AG08395 (cell line): ENCODE results near the gene LLGL1.

ENCODE experiments used
- DNase-seq: peaks from one replicate; pipeline ENCODE4 v3.0.0; 2012; ENCODE audit warnings: mixed read lengths, low spot score

LLGL1 gene

DNA sequence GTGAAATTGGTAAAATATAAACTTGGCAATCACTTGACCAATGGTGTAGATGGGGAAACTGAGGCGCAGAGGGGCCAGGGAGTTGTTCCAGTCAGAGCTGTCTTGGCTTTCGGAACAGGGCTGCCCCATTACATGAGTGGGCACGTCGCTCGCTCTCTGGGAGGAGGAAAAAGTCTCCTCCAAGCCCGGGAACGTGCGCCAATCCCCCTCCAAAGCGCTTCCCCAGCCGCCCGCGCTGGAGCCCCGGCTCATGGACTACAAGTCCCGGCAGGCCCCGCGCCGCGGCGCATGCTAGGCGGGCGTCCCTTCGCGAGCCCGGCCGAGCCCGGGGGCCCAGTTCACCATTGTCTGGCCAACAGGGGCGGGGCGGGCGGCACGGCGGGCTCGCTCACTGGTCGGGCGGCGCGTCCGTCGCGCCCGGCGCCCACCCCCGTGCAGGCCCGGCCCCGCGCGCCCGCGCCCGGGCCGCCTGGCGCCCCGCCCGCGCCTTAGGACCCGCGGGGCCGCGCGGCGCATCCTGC is at the start of gene LLGL1:
Gene LLGL1, plus strand, starts transcription at position 515 of the 521 bp plus-strand sequence. CDS start 48 bp downstream, outside the sequence.
- peak; percentile 99 for DNase-seq

DNA sequence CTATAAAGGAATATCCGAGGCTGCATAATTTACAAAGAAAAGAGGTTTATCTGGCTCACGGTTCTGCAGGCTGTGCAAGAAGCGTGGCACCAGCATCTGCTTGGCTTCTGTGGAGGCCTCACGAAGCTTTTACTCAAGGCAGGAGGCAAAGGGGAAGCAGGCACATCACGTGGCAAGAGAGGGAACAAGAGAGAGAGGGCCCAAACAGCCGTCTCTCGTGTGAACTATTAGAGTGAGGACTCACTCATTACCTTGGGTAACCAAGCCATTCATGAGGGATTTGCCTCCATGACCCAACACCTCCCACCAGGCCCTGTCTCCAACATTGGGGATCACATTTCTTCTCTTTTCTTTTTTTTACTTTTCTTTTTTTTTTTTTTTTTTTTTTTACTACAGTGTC is 49.3 kb upstream of the LLGL1 start:
- DNase-seq: no peak

DNA sequence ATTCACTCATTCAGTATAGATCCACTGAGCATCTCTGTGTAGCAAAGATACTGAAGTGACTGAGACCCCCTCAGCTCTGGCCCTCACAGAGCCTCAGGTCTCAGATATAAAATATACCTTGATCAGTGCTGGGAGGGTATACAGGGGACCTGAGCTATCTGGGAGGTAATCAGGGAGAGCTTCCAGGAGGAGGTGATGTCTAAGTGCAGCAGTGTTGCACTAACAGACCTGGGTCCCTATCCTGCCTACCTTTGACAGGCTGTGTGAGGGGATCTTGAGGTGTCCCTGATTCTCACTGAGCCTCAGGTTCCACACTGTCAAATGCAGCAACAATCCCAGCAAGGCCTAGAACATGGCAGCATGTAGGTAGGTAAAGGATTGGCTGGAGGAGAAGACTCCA is 48.3 kb upstream of the LLGL1 start:
- no peak for DNase-seq

DNA sequence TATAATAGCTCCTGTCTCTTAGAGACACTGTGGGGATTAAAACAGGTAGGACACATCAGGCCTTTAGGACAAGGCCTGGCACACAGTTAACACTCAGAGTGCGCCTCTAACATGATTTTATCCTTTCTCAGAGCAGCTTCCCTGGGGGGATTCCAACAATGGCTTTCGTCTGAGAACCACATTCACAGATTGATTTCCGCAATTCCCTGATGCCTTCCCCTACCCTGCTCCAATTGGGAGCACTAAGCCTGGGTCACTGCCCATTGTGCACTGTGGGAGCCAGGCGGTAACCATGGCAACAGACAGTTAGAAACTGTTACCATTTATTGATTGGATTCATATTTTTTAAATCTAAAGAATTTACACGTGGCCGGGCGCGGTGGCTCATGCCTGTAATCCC is 47.7 kb upstream of the LLGL1 start:
- no peak for DNase-seq

DNA sequence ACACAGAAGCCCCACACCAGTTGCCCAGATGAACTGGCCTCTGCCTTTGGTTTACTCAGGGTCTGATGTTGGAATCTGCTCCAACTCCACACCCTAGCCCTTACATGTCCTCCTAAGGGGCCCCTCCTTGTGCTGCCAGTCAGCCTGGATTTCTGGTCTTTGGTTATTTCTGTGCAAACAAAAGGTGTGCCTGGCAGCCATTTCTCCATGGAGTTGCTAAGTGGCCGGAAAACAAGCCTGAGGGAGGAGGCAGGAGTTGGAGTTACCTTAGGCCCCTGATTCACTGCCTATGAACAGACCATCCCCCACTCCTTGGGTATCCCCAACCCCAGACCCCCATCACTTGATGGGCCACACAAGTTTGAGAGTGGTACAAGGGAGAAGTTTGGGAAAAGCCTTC is 46.2 kb upstream of the LLGL1 start:
- no peak for DNase-seq

DNA sequence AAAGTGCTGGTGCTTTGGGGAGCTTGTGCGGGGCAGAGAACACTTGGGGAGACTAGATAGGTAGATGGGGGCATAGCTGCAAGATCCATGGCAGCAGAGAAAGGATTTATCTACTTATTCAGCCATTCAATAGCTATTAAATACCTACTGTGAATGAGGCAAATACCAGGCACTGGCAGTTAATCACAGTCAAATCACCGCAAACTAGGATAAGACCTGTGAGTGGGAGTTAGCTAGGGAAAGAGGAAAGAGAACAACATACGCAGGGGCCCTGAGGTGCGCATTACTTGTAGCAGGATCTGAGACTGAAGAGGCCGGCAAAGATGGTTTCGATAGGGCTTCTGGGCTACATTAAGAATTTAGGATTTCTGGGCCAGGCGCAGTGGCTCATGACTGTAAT is 45.6 kb upstream of the LLGL1 start:
- no peak for DNase-seq

DNA sequence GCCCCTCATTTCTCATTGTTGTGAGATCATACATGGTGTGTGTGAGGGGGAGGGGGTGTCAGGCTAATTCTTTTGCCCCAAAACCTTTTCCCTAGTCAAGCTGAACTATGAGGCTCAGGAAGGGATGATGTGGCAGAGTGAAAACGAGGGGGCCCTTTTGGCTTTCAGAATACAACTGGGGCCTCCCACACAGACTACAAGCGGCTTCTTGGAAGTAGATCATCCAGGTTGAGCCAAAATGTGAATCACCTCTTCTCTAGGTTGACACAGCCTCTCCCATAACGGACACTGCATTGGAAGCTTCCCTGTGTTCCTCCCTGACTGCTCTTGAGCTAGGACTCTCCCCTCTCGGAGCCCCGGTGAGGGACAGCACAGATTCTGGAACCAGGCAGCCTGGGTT is 44.1 kb upstream of the LLGL1 start:
- DNase-seq: no peak

DNA sequence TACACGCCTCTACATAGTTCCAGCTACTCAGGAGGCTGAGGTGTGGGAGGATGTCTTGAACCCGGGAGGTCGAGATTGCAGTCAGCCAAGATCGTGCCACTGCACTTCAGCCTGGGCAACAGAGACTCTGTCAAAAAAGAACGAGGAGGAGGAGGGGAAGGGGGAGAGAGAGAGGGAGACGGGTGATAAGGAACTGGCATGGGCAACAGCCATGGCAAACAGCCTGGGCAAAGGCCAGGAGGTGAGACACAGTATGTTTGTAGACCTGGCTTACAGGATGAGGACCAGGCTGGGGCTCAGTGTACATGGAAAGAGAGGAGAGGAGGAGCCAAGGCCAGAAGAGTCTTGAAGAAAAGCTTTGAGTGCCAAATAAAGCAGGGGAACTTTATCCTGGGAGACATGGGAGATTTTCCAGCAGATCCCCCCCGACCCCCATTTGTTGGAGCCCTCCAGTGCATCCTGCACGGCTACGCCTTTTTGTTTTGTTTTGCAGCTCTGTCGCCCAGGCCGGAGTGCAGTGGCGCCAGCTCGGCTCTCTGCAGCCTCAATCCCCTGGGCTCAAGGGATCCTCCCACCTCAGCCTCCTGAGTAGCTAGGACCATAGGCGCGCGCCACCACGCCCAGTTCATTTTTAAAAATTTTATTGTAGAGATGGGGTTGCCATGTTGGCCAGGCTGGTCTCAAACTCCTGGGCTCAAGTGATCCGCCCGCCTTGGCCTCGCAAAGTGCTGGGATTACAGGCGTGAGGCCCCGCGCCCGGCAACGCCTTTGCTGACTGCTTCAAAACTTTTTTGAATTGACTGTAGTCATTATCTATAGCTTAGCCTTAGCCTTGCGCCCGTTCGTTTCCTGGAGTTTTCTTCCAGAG is 43.1 kb upstream of the LLGL1 start:
- no peak for DNase-seq

DNA sequence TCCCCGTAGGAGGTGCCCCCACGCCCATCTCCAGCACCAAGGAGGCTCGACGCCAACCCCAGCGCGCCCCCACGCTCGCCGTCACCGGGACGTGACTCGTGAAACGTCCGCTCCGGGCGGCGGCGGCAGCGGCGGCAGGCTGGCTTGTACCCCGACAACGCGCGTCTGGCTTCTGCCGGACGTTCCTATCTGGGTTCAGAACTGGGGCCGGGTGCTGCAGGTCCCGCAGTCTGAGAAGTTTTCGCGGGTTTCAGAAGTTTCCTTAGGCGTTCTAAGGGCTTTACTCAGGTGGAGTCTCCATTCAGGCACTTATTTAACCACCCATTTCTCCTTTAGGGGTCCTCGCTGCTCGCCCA is 42.5 kb upstream of the LLGL1 start:
- peak; percentile 83 for DNase-seq

DNA sequence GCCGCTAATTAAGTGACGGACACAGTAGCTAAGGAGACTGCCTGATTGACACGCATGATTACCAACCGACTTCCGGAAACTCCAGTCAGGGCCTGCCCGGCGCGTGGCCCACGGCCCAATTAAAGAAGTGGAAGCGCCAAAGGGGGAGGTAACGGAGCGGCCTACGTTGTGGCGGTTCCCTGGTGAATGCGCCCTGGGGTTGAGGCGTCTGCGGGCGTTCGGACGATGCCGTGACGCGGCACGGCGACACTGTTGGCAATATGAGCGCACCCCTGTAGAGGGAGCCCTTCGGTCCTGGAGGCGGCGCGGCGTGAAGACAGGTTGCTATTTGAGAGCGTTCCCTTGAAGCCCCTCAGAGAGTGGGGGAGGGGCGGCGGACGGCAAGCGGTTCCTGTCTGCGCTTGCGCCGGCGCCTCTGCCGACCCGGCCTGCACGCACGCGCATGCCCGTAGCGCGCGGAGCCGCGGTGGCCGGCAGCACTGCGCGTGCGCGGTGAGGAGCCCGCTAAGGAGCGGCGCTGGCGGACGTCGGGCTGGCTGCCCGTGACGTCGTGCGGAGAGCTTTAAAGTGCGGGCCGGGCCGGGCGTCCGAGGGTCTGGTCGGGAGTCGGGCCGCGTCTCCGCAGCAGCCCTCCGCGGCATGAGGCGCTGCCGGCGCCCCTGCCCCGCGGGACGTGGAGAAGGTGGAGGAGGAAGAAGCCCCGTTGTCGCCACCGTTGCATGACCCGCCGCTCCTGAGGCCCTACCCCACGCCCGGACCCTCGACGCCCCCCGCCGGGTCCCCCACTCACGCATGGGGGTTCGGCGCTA is 41.9 kb upstream of the LLGL1 start, which contains the start of gene ALKBH5:
Gene ALKBH5, plus strand, starts transcription at position 495 of the 809 bp plus-strand sequence. CDS start 416 bp downstream, outside the sequence.
- DNase-seq: peak; percentile 100

DNA sequence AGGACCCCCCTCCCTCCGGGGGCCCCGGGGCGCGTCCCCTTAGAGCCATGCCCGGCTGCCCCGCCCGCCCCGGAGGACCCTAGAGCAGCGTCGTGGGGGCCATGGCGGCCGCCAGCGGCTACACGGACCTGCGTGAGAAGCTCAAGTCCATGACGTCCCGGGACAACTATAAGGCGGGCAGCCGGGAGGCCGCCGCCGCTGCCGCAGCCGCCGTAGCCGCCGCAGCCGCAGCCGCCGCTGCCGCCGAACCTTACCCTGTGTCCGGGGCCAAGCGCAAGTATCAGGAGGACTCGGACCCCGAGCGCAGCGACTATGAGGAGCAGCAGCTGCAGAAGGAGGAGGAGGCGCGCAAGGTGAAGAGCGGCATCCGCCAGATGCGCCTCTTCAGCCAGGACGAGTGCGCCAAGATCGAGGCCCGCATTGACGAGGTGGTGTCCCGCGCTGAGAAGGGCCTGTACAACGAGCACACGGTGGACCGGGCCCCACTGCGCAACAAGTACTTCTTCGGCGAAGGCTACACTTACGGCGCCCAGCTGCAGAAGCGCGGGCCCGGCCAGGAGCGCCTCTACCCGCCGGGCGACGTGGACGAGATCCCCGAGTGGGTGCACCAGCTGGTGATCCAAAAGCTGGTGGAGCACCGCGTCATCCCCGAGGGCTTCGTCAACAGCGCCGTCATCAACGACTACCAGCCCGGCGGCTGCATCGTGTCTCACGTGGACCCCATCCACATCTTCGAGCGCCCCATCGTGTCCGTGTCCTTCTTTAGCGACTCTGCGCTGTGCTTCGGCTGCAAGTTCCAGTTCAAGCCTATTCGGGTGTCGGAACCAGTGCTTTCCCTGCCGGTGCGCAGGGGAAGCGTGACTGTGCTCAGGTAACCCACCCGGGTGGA is 41.0 kb upstream of the LLGL1 start:
- no peak for DNase-seq

DNA sequence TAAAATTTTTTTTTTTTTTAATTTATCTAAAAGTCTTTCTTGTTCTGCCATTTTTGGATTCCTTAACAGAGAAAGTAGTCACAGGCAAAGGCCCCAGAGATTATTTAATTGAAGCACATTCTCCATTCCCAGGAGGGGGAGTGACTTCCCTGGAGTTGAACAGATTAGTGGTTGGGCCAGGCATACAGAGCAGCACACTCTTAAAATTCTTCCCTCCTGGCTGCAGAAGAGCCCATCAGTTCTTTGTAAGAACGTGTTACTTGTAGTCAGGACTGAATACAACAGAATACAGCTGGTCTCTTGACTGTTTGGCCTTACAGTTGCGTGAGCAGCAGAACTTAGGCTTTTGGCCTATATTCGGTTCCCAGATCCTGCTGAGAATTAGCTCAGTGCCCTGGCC is 40.0 kb upstream of the LLGL1 start:
- DNase-seq: peak; percentile 49

DNA sequence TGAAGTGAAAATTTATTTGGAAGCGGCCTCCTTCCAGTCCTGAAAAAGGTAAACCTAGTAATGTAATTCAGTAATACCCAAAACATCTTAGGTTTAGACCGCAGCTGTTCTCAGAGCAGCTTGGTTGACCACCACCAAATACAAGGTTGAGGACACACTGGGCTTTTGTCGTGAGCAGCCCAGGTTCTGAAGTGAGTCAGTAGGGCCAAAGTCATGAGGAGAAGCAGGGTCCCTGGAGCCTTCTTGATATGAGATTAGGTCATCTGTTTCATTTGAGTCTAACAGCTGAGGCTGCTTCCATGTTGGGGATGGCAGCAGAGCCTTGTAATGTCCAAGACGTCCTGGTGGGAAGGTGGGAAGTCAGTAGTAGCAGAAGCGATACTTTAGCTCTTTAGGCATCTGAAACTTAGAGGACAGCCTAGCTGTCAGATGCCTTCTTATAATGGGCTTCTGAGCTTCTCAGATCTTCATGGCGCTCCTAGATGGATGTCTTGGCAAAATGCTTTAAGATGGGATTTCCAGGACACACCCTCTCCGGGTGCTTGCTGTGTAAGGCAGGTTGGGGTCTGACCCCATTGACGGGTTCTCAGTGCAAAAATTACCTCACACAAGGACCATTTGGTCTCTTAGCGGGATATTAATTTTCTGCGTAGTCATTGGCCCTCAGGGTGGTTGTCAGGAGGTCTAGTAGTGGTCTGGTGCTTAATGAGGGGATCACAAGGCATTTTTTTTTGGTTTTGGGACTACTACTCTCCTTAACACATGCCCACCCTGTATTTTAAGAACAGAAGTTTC is 39.4 kb upstream of the LLGL1 start:
- DNase-seq: no peak

DNA sequence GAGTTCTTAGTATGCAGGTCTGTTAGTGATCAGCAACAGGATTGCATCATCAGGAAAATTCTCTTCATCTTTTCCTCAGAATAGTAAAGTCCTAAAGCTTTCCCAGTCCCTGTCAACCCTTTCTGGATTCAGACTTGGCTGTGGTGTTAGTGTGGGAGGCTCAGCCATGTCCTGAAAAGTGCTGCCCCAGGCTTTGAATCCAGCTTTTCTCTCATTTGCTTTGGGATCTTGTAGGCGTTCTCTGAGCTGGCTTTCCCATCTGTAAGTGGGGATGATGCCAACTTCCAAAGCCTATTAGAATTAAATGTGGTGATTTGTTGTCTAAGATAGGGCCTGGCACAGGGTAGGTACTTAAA is 38.8 kb upstream of the LLGL1 start:
- peak; percentile 42 for DNase-seq

DNA sequence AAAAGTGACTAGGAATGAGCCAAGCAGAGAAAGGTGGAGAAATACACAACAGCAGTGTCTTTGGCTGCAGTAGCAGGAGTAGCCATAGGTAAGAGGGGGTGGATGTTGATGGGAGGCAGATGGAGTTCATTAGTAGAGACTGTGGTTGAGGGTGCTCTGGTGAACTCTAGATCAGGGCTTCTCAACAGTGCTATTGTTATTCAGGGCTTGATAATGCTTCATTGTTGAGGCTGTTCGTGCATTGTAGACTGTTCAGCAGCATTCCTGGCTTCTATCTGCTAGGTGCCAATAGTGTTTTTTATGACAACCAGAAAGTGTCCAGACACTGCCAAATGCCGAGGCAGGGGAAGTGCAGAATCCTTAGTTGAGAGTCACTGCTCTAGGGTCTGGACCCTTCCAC is 38.2 kb upstream of the LLGL1 start:
- DNase-seq: no peak

DNA sequence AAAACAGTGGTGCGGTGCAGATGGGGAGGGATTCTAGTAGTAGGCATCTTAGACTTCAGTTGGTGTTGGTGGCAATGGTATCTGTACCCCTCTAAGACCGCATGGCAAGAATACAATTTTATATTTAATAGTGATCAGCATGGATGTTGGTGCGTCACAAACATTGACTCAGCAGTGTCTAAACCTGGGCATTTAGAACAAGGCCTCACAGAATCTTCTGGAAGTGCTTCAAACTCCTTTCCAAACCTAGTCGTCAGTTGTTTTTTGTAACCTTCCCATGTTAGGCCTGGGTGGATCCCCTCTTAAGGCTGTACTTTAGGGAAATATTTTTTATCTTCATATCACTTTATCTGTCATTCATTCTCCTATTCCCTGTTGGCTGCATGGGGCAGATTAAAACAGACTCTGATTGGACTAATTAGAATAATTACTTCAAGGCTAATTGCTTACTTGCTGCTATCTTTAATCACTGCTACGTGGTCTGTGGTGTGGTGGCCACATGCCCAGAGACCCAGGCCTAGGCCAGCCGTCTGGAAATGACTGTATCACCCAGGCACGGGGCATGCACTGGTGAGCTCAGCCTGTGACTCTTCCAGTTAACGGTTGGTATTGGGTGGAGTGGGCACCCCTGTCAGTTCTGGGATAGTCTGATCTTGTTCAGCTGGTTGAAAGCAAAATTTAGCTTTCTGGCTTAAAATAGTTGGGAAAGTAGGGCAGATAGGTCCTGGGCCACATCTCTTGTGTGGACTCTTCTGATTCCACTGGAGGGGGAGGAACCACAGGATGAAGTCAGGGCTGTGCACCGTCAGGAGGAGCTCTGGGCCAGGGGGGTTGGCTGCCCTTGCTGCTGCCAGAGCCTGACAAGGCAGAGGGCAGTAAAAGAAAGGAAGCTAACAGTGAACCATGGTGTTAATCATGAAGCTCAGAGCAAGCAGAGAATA is 37.3 kb upstream of the LLGL1 start:
- DNase-seq: peak; percentile 54

DNA sequence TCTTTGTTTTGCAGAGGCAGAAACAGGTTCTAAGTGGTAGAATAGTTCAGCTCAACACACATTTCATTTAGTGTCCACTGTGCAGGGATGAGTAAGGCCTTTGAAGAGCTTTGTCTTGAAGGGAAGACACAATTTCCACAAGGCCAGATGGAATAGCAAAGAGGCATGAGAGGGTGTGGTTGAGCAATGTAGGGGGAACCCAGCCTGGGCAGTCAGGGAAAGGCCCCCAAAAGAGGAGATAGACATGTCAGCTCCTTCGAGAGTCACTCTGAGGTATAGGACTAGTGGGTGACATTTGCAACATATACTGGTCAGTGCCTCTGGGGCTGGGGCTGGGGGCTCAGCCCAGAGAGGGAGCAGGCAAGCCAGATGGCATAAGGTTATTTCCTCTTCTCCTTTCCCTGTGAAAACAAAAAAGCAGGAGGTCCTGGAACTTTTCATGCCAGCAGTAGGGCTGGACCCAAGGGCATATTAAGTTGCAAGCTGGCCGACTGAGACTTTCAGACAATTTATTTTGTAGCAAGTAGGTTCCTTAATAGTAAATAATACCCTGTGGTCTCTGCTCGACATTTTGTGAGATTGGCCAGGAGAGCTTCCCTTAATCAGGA is 34.7 kb upstream of the LLGL1 start:
- no peak for DNase-seq

DNA sequence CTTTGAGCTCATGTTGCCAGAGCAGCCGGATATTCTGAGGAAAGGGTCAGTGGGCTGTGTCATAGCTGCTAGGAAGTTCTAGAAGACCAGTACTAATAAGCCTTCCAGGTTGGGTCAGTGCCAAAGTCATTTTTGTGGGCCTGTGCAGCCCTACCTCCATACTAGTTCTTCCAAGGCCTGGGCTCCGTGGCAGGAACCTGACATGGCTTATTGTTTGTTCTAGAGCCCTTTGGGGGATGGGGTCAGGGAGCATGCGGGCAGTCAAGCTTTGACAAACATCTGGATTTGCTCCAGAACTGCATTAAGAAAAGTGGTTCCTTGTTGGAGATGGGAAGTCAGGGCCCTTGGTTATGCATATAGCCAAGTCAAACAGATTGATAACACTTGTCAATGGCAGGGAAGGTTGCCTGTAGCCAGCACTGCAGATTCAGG is 34.2 kb upstream of the LLGL1 start:
- no peak for DNase-seq

DNA sequence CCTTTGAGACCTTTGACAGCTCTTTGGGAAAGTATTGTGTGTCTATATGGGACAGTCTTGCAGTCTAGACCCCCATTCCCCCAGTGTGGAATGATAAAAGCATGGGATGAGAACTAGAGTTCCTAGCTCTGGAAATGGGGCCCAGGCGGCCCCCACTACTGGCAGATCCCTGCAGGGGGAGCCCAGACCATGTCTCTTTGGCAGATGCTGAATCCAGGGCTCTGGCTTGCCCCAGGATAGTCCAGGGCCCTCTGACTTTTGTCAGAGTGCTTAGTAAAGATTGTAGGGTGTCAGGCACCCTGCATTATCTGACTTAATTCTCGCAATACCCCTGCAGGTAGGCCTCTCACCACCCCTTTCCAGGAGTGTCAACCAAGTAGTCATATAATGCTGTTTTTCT is 33.5 kb upstream of the LLGL1 start:
- DNase-seq: peak; percentile 51

DNA sequence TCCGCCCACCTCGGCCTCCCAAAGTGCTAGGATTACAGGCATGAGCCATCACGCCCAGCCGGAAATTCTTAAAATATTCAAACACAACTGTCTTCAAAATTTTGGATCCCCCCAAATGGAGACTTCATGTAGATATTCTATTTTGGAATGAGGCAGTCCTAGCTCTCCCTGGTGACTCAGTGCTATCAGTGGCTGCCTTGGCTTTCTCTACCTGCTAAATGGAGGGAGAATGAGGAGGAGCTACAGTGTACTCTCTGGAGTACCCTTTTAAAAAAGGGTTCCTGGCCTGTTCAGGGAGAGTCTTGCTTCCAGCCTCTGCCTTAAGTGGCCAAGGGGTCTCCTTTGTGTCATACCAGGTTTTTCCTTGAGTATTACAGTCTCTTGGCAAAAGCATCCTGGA is 31.0 kb upstream of the LLGL1 start:
- no peak for DNase-seq
